ENCODE results near the gene CHMP6. TPM values are rescaled to one million over a fixed set of nuclear protein-coding genes. Genes with fewer than 3 reads are reported as not detected.

The CHMP6 gene
- total RNA-seq, 1 experiment from 2014 or later: 17.4 TPM

DNA sequence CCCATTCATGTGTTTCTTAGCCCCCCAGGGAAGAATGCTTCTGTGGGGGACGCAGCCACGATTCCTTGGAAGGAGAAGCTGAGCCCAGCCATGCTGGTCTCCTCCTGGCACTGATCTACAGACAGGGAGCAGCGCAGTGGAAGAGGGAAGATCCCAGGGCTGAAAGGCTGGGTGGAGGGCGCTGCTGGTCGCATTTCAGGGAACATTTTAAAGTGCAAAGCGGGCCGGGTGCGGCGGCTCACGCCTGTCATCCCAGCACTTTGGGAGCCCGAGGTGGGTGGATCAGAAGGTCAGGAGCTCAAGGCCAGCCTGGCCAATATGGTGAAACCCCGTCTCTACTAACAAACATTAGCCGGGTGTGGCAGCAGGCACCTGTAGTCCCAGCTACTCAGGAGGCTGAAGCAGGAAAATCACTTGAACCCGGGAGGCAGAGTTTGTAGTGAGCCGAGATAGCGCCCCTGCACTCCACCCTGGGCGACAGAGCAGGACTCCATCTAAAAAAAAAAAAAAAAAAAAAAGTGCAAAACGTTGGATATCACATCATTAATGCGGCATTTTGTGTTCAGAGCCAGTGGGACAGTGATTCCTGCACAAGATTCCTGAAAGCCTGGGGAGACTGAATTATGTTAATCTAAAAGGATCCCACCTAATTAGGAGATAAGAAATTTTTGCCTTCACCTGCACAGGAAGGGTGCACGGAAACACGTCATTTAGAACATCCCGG lies 558 bp upstream of the CHMP6 start:
- no peak for TF ChIP-seq EZH2 (IDR thresholded peaks at IDR 0.05; ENCODE audit: low read depth)
- TF ChIP-seq, protein P1, sequence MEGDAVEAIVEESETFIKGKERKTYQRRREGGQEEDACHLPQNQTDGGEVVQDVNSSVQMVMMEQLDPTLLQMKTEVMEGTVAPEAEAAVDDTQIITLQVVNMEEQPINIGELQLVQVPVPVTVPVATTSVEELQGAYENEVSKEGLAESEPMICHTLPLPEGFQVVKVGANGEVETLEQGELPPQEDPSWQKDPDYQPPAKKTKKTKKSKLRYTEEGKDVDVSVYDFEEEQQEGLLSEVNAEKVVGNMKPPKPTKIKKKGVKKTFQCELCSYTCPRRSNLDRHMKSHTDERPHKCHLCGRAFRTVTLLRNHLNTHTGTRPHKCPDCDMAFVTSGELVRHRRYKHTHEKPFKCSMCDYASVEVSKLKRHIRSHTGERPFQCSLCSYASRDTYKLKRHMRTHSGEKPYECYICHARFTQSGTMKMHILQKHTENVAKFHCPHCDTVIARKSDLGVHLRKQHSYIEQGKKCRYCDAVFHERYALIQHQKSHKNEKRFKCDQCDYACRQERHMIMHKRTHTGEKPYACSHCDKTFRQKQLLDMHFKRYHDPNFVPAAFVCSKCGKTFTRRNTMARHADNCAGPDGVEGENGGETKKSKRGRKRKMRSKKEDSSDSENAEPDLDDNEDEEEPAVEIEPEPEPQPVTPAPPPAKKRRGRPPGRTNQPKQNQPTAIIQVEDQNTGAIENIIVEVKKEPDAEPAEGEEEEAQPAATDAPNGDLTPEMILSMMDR (conservative IDR thresholded peaks at IDR 0.05): no peak; the same call in 1 of the 2 replicates
- Histone ChIP-seq H3K79me2 (ENCODE audit: low read depth) (no peaks in the 10 kb centered on the region), H3F3A (ENCODE audit: insufficient read depth, low read depth) (no peaks in the 10 kb centered on the region; the same call in 1 of the 2 replicates), H3K9me3 (ENCODE audit: insufficient read depth, low read depth) (no peaks in the 10 kb centered on the region), H2AFZ (peak overlapping the region; percentile 83), H4K20me1 (ENCODE audit: insufficient read depth) (no peaks in the 10 kb centered on the region), H3K9me2 (ENCODE audit: insufficient read depth) (no peaks in the 10 kb centered on the region), H3K27me3 (ENCODE audit: insufficient read depth, low read depth) (no peaks in the 10 kb centered on the region), H3K4me3 (peak overlapping the region; percentile 74), H3K27ac (no peak overlapping the region), H3K36me3 (ENCODE audit: low read depth) (no peaks in the 10 kb centered on the region), H3K4me2 (peak overlapping the region; percentile 76), H3K4me1 (replicated peaks; ENCODE audit: insufficient read depth) (peaks cover 16% of the 10 kb centered on the region)
- DNase-seq: no peak
- intact Hi-C loops (cut with micrococcal nuclease; ENCODE audit: unreplicated experiment): loop anchor here (1.0 kb wide), 1 partner anchor 106 kb away; no protein-coding TSS in a partner anchor
- POLR2A ChIA-PET (ENCODE audit: unreplicated experiment): interaction anchor here (0.7 kb wide), 1 partner anchor 232 kb away, joined by 5 read pairs; no protein-coding TSS in a partner anchor
- CTCF ChIA-PET: no interaction called here
- BruUV-seq (replicated peaks): no TSS peak

DNA sequence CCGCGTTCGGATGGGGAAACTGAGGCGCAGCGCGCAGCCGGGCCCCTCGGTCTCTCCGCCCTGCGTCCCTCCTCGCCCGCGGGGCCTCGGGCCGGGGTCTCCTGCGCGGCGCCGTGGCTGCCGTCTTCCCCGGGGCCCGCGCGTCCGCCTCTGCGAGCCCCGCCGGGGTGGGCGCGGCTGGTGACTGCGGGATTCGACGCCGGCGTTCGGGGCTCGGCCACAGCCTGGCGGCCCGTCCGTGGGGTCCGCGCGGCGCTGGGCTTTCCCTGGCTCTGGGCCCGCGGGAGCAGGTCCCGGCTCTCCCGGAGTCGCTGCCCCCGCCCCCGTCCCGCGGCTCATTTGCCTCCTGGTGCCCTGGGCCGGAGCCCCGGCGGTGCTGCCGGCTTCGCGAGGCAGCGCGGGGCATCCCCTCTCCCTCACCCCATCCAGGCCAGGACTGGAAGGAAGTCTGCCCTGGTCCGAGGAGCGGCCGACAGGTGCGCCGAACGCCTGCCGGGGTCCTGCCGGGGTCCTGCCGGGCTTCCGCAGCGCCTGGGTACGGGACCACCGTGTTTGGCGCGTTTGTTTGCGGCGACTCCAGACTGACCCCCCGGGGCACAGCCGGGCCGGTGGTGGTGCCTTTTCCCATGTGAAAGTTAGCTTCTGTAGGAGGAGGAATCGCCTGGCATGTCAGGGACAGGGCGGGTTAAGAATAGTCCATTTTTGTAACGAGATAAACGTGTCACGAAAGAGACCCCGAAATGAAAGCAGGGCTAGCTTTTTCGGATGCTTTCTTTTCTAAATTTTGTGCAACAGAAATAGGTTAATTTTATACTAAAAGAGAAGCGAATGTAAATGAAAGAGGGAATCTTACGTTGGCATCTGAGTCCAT lies 671 bp downstream of the CHMP6 start:
- no peaks in the 10 kb centered on the region for H4K20me1 ChIP-seq (ENCODE audit: insufficient read depth)
- no peak for TF ChIP-seq EZH2 (IDR thresholded peaks at IDR 0.05; ENCODE audit: low read depth)
- TF ChIP-seq, protein P1 (conservative IDR thresholded peaks at IDR 0.05): no peak
- no peak overlapping the region for H3K27ac ChIP-seq
- CTCF ChIA-PET: no interaction called here
- no TSS peak for BruUV-seq (replicated peaks)
- no peaks in the 10 kb centered on the region; the same call in 1 of the 2 replicates for H3F3A ChIP-seq (ENCODE audit: insufficient read depth, low read depth)
- no peaks in the 10 kb centered on the region for H3K9me2 ChIP-seq (ENCODE audit: insufficient read depth)
- peak overlapping the region; percentile 90 for H3K4me2 ChIP-seq
- peaks cover 16% of the 10 kb centered on the region for H3K4me1 ChIP-seq (replicated peaks; ENCODE audit: insufficient read depth)
- H3K9me3 ChIP-seq (ENCODE audit: insufficient read depth, low read depth): no peaks in the 10 kb centered on the region
- intact Hi-C loops (cut with micrococcal nuclease; ENCODE audit: unreplicated experiment): no loop called here
- DNase-seq: no peak
- no peaks in the 10 kb centered on the region for H3K36me3 ChIP-seq (ENCODE audit: low read depth)
- H2AFZ ChIP-seq: peak overlapping the region; percentile 83; the same call in 1 of the 2 replicates
- POLR2A ChIA-PET (ENCODE audit: unreplicated experiment): interaction anchor here (0.7 kb wide), 2 partner anchors 59 to 231 kb away, joined by 3 to 5 read pairs; no protein-coding TSS in a partner anchor
- no peaks in the 10 kb centered on the region for H3K79me2 ChIP-seq (ENCODE audit: low read depth)
- peak overlapping the region; percentile 74 for H3K4me3 ChIP-seq
- H3K27me3 ChIP-seq (ENCODE audit: insufficient read depth, low read depth): no peaks in the 10 kb centered on the region

DNA sequence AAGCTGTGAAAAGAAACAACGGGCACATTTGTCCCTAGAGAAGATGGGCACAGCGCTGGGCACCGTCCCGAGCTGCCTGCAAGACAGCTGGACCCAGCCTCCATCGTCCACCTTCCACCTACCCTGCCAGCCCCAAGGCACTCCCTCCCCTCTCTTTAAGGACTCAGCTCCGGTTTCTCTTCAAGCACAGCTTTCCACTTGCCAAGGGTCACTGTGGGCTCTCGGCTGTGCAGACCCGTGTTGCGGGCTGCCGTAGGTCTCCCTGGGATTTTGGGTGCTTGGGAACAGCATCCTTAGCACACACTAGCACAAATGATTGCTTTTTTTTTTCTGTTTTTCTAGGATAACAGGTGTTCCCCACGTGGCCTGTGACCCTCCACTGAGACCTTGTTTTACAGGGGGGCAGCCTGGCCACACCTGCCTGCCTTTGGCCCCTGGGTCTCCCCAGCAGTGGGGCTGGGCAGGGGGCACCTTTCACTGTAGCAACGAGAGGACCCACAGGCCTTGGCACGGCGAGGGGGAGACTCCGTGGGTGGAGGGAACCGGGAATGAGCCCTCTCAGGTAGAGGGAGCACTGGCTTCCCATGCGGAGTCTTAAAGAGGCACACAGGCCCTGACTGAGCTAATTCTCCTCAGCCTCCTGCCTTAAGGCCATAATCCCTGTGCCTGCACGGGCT lies 1.4 kb downstream of the CHMP6 start:
- Histone ChIP-seq H3K4me3 (peak overlapping the region; percentile 74), H3F3A (ENCODE audit: insufficient read depth, low read depth) (no peaks in the 10 kb centered on the region; the same call in 1 of the 2 replicates), H3K9me2 (ENCODE audit: insufficient read depth) (no peaks in the 10 kb centered on the region), H3K9me3 (ENCODE audit: insufficient read depth, low read depth) (no peaks in the 10 kb centered on the region), H3K27ac (no peak overlapping the region), H4K20me1 (ENCODE audit: insufficient read depth) (no peaks in the 10 kb centered on the region), H3K36me3 (ENCODE audit: low read depth) (no peaks in the 10 kb centered on the region), H3K79me2 (ENCODE audit: low read depth) (no peaks in the 10 kb centered on the region), H3K4me1 (replicated peaks; ENCODE audit: insufficient read depth) (peaks cover 16% of the 10 kb centered on the region), H3K4me2 (peak overlapping the region; percentile 90), H3K27me3 (ENCODE audit: insufficient read depth, low read depth) (no peaks in the 10 kb centered on the region), H2AFZ (no peak overlapping the region)
- DNase-seq: no peak
- no peak for TF ChIP-seq EZH2 (IDR thresholded peaks at IDR 0.05; ENCODE audit: low read depth)
- TF ChIP-seq, protein P1 (conservative IDR thresholded peaks at IDR 0.05): no peak
- ChIA-PET CTCF (no interaction called here), POLR2A (ENCODE audit: unreplicated experiment) (no interaction called here)
- intact Hi-C loops (cut with micrococcal nuclease; ENCODE audit: unreplicated experiment): no loop called here
- BruUV-seq (replicated peaks): TSS peak; percentile 75

Measured in PC-9 (cell line).